EH (cell line): Measurements from ENCODE around the gene LGALS9.
"Not testable (repeated sequence)": the region's sequence is repeated elsewhere in the genome, so short reads cannot be mapped to it uniquely, and the experiment has no call there.

Experiments
- DNase-seq: peaks from one replicate; pipeline ENCODE4 v3.0.0-alpha.2; 2015; ENCODE audit warnings: low read depth

The LGALS9 gene

GRCh38 chr17:27631411-27631760 lies 398 bp downstream of the LGALS9 start:
- no peak for DNase-seq

- DNase-seq = no peak
These were observed 1.1 kb downstream of the LGALS9 start for GRCh38 chr17:27631897-27632725.

- DNase-seq = peak; percentile 69
These were observed 1.8 kb downstream of the LGALS9 start for GRCh38 chr17:27632766-27633165.

GRCh38 chr17:27633312-27634025 lies 2.5 kb downstream of the LGALS9 start:
- no peak for DNase-seq

- DNase-seq = peak; percentile 6
These were observed 3.0 kb downstream of the LGALS9 start for GRCh38 chr17:27634026-27634335.

GRCh38 chr17:27634776-27635175 lies 3.8 kb downstream of the LGALS9 start:
- DNase-seq = no peak

- DNase-seq = no peak
These were observed 4.4 kb downstream of the LGALS9 start for GRCh38 chr17:27635275-27635823.

- DNase-seq = not testable (repeated sequence)
These were observed 5.1 kb downstream of the LGALS9 start for GRCh38 chr17:27636005-27636520.

- not testable (repeated sequence) for DNase-seq
These were observed 6.8 kb downstream of the LGALS9 start for GRCh38 chr17:27637818-27638217.

- not testable (repeated sequence) for DNase-seq
These were observed 7.5 kb downstream of the LGALS9 start for GRCh38 chr17:27638415-27638914.

GRCh38 chr17:27640790-27641189 lies 9.8 kb downstream of the LGALS9 start:
- no peak for DNase-seq

GRCh38 chr17:27644586-27644985 lies 13.6 kb downstream of the LGALS9 start:
- no peak for DNase-seq

GRCh38 chr17:27645621-27646020 lies 14.6 kb downstream of the LGALS9 start:
- DNase-seq = not testable (repeated sequence)

- DNase-seq = no peak
These were observed 15.2 kb downstream of the LGALS9 start for GRCh38 chr17:27646232-27646631.

GRCh38 chr17:27647765-27648164 lies 16.8 kb downstream of the LGALS9 start:
- DNase-seq = no peak

GRCh38 chr17:27649111-27649571 lies 18.2 kb downstream of the LGALS9 start:
- not testable (repeated sequence) for DNase-seq

- DNase-seq = no peak
These were observed 18.9 kb downstream of the LGALS9 start for GRCh38 chr17:27649929-27650328.

- DNase-seq = no peak
These were observed 19.8 kb downstream of the LGALS9 start for GRCh38 chr17:27650836-27651235.

- peak; percentile 56 for DNase-seq
These were observed 20.7 kb downstream of the LGALS9 start for GRCh38 chr17:27651411-27652345.

GRCh38 chr17:27653449-27653971 lies 22.5 kb downstream of the LGALS9 start:
- not testable (repeated sequence) for DNase-seq

GRCh38 chr17:27654136-27654535 lies 23.1 kb downstream of the LGALS9 start:
- DNase-seq = no peak
